Activated naive CD4-positive, alpha-beta T cell treated with anti-CD3 and anti-CD28 coated beads, Interleukin-2, amount 50 U/mL, for 72 hours (primary cell): ENCODE data around the gene WARS2. TPM values are rescaled to one million over a fixed set of nuclear protein-coding genes. Genes with fewer than 3 reads are reported as not detected.

ENCODE experiments used
- total RNA-seq, 2 donors: library from RNA; stranded (reverse); gene quantifications; one replicate each; pipeline ENCODE4 v1.2.3, GENCODE V29; 2022

WARS2 gene
- total RNA-seq, 2 donors from 2014 or later: 19.2 to 22.5 TPM

Other genes with a start within 250 kb of the WARS2 start
- not detected for gene TBX15, start 152.3 kb downstream of the WARS2 start, total RNA-seq
- gene HAO2, start 228.1 kb upstream of the WARS2 start, total RNA-seq: not detected